Measurements from ENCODE around the gene ACOX1. TPM values are rescaled to one million over a fixed set of nuclear protein-coding genes. Genes with fewer than 3 reads are reported as not detected.
A peak's percentile ranks its signal among the peaks of the same experiment; 100 is the strongest.

ACOX1 gene
- polyA plus RNA-seq, 3 donors = 21.6 to 49.7 (median 49.2) TPM

DNA sequence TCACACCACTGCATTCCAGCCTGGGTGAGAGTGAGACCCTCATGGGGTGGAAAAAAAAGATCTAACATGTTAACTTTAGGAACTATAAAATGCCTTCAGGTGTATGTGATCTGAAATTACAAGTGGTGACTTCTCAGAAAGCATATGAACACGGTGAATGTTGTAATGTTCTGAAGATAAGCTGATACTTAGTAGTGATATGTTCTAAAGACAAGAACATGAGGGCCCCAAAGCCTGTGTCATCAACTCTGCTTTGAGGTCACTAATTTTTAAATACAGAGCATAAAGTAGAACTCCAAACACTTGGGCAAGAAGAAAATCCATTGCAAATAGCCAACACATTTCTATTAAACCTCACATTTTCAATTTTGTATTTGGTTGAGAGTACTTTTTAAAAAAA lies 35.5 kb downstream of the ACOX1 start:
- intact Hi-C loops (cut with micrococcal nuclease) = loop anchor here in 1 of 2 donors (5.0 kb wide), 1 partner anchor 41 kb away; the partner anchor contains the start of gene MRPL38
- Mint-ChIP-seq H3K36me3 (peaks cover 42 to 45% of the 10 kb centered on the region in 2 donors), H3K4me3 (no peak overlapping the region), H3K4me1 (peaks cover 13% of the 10 kb centered on the region), H3K9me3 (no peaks in the 10 kb centered on the region), H3K27ac (no peak overlapping the region), H3K27me3 (ENCODE audit: low read depth in 3 of 3) (peaks cover 0 to 2% (median 2%) of the 10 kb centered on the region in 3 donors)
- Histone ChIP-seq H4K20me1 (ENCODE audit: insufficient read depth, low read length) (no peaks in the 10 kb centered on the region), H3K4me1 (ENCODE audit: control insufficient read depth in 1 of 2, insufficient read depth in 2 of 2, low read length in 2 of 2) (peaks cover 11 to 16% of the 10 kb centered on the region in 2 donors), H3K27ac (ENCODE audit: low read depth in 1 of 2, low read length in 2 of 2) (no peak overlapping the region), H3K36me3 (replicated peaks in 1 of 2; ENCODE audit: control insufficient read depth in 1 of 2, insufficient read depth in 2 of 2, low read length in 2 of 2) (peaks cover 42 to 53% of the 10 kb centered on the region in 2 donors), H3K4me3 (replicated peaks in 1 of 3; ENCODE audit: low read depth in 2 of 3, low read length in 3 of 3) (no peak overlapping the region), H3K27me3 (ENCODE audit: control insufficient read depth in 2 of 2, insufficient read depth in 2 of 2, low read length in 2 of 2) (no peaks in the 10 kb centered on the region), H3K79me2 (ENCODE audit: insufficient read depth, low read length) (no peaks in the 10 kb centered on the region), H2AFZ (ENCODE audit: insufficient read depth, low read depth, low read length, poor library complexity, severe bottlenecking) (no peak overlapping the region), H3K4me2 (replicated peaks; ENCODE audit: extremely low read depth, low read length, poor library complexity, severe bottlenecking) (no peak overlapping the region), H3K9me3 (replicated peaks in 1 of 2; ENCODE audit: control insufficient read depth in 1 of 2, insufficient read depth in 1 of 2, low read length in 2 of 2) (no peaks in the 10 kb centered on the region), H3K9ac (ENCODE audit: insufficient read depth, low read length, poor library complexity, severe bottlenecking) (no peak overlapping the region)
- TF ChIP-seq CTCF (IDR thresholded peaks at IDR 0.05) = no peak
- no CpG with 5 or more reads among the region's 1 CpG for WGBS (ENCODE audit: insufficient coverage)
- DNase-seq = no peak

DNA sequence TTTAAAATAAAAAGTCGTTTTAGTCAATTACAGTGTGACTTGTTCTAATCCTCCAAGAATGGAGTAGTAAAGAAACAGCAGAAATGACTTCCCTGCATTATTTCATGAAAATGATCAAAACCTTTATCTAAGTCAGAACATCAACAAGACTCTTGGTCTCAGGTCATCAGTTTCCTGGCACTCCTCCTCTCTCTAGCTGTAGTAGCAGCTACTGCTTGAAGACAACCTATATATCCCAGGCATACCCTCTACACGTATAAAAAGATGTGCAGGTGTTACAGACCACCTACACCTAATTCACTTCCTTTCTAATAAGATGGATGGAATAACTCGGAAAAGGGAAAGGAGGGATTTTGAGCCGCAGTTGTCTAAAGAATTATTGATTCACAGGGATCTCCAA lies 36.5 kb downstream of the ACOX1 start:
- Mint-ChIP-seq H3K9me3 (no peaks in the 10 kb centered on the region), H3K4me3 (no peak overlapping the region), H3K27ac (peak overlapping the region in 2 of 7 donors; percentile 13 to 38), H3K36me3 (peaks cover 35 to 36% of the 10 kb centered on the region in 2 donors), H3K27me3 (ENCODE audit: low read depth in 3 of 3) (peaks cover 0 to 6% (median 2%) of the 10 kb centered on the region in 3 donors), H3K4me1 (peaks cover 13% of the 10 kb centered on the region)
- H3K4me2 ChIP-seq (replicated peaks; ENCODE audit: extremely low read depth, low read length, poor library complexity, severe bottlenecking) = no peak overlapping the region
- intact Hi-C loops (cut with micrococcal nuclease) = loop anchor here in 1 of 2 donors (5.0 kb wide), 1 partner anchor 40 kb away; the partner anchor contains the start of gene MRPL38
- H3K9ac ChIP-seq (ENCODE audit: insufficient read depth, low read length, poor library complexity, severe bottlenecking) = no peak overlapping the region
- H4K20me1 ChIP-seq (ENCODE audit: insufficient read depth, low read length) = no peaks in the 10 kb centered on the region
- no peaks in the 10 kb centered on the region for H3K9me3 ChIP-seq (replicated peaks in 1 of 2; ENCODE audit: control insufficient read depth in 1 of 2, insufficient read depth in 1 of 2, low read length in 2 of 2)
- H3K79me2 ChIP-seq (ENCODE audit: insufficient read depth, low read length) = no peaks in the 10 kb centered on the region
- no peak overlapping the region for H3K27ac ChIP-seq (ENCODE audit: low read depth in 1 of 2, low read length in 2 of 2)
- no peak overlapping the region for H2AFZ ChIP-seq (ENCODE audit: insufficient read depth, low read depth, low read length, poor library complexity, severe bottlenecking)
- no peaks in the 10 kb centered on the region for H3K27me3 ChIP-seq (ENCODE audit: control insufficient read depth in 2 of 2, insufficient read depth in 2 of 2, low read length in 2 of 2)
- peaks cover 33 to 43% of the 10 kb centered on the region in 2 donors for H3K36me3 ChIP-seq (replicated peaks in 1 of 2; ENCODE audit: control insufficient read depth in 1 of 2, insufficient read depth in 2 of 2, low read length in 2 of 2)
- H3K4me1 ChIP-seq (ENCODE audit: control insufficient read depth in 1 of 2, insufficient read depth in 2 of 2, low read length in 2 of 2) = peaks cover 11 to 16% of the 10 kb centered on the region in 2 donors
- no peak for DNase-seq
- no CpG with 5 or more reads among the region's 4 CpGs for WGBS (ENCODE audit: insufficient coverage)
- no peak overlapping the region for H3K4me3 ChIP-seq (replicated peaks in 1 of 3; ENCODE audit: low read depth in 2 of 3, low read length in 3 of 3)
- TF ChIP-seq CTCF (IDR thresholded peaks at IDR 0.05) = no peak
